HepG2 (cell line): ENCODE measurements around the gene RUNDC1. TPM values are rescaled to one million over a fixed set of nuclear protein-coding genes. Genes with fewer than 3 reads are reported as not detected.
A peak's percentile ranks its signal among the peaks of the same experiment; 100 is the strongest.

ENCODE experiments used
- ATF1 ChIP-seq: IDR thresholded peaks from 2 replicates; pipeline ENCODE4 v1.6.1; 2016; ENCODE audit warnings: mild to moderate bottlenecking, control low read depth
- ETV5 ChIP-seq: IDR thresholded peaks from 2 replicates; pipeline ENCODE4 v1.6.1; 2018; ENCODE audit warnings: missing biosample characterization, missing genetic modification reagents, inconsistent platforms, borderline replicate concordance
- HMG20B ChIP-seq: conservative IDR thresholded peaks from 2 replicates; pipeline ENCODE4 v1.6.1; 2016; ENCODE audit warnings: missing genetic modification reagents, missing compliant biosample characterization
- KLF13 ChIP-seq: sonication (generic); formaldehyde crosslinking; IDR thresholded peaks from 2 replicates; pipeline ENCODE4 v1.4.0; 2020; ENCODE audit warnings: mild to moderate bottlenecking, missing genetic modification reagents
- KMT2B ChIP-seq: IDR thresholded peaks from 2 replicates; pipeline ENCODE4 v1.6.1; 2016; ENCODE audit warnings: missing genetic modification reagents, missing compliant biosample characterization
- MED8 ChIP-seq: sonication (generic); formaldehyde crosslinking; IDR thresholded peaks from 2 replicates; pipeline ENCODE4 v1.8.1; 2023; ENCODE audit warnings: mild to moderate bottlenecking, missing genetic modification reagents; ENCODE audit not compliant: insufficient replicate concordance
- MXI1 ChIP-seq: IDR thresholded peaks from 3 replicates; pipeline ENCODE4 v1.6.1; 2012; ENCODE audit warnings: low read depth, low read length, inconsistent platforms, borderline replicate concordance
- ZNF652 ChIP-seq: IDR thresholded peaks from 2 replicates; pipeline ENCODE4 v1.6.1; 2016; ENCODE audit warnings: low read depth, borderline replicate concordance
- polyA plus RNA-seq, 8 experiments: library from polyadenylated mRNA; depleted of rRNA in 3 of 8; stranded (reverse) in 7 of 8; unstranded in 1 of 8; fragments of >200 nt; fragmentation: Illumina TruSeq in 4 of 8; extraction: Trizol in 4 of 8; gene quantifications; 2 replicates each; pipeline versions ENCODE4 v1.2.1 to v1.2.3, GENCODE V29; 2011 to 2016; ENCODE audit warnings: low read depth in 4 of 8, missing spikeins in 1 of 8, mixed read lengths in 1 of 8; ENCODE audit not compliant: insufficient read depth in 1 of 8
- total RNA-seq, 5 experiments: library from RNA; depleted of rRNA; stranded (reverse); fragments of >200 nt; fragmentation: Illumina TruSeq; extraction: Trizol; gene quantifications; 2 replicates each; pipeline ENCODE4 v1.2.3, GENCODE V29; 2016; ENCODE audit warnings: low read depth in 1 of 5
- TF ChIP-seq, protein P1 (sequence below): sonication (generic); formaldehyde crosslinking; IDR thresholded peaks from 2 replicates; pipeline ENCODE4 v1.8.0; 2023; ENCODE audit warnings: mild to moderate bottlenecking, missing genetic modification reagents
- TF ChIP-seq, protein P2 (sequence below): sonication (generic); formaldehyde crosslinking; IDR thresholded peaks from 2 replicates; pipeline ENCODE4 v1.5.1; 2020; ENCODE audit warnings: mild to moderate bottlenecking, moderate library complexity, missing genetic modification reagents
- TF ChIP-seq, protein P3 (sequence below): sonication (generic); formaldehyde crosslinking; IDR thresholded peaks from 2 replicates; pipeline ENCODE4 v1.8.1; 2023; ENCODE audit warnings: missing genetic modification reagents, inconsistent platforms, borderline replicate concordance
- TF ChIP-seq, protein P4 (sequence below): sonication (generic); formaldehyde crosslinking; IDR thresholded peaks from 2 replicates; pipeline ENCODE4 v1.4.0; 2020; ENCODE audit warnings: missing genetic modification reagents
- TF ChIP-seq, protein P5 (sequence below): sonication (generic); formaldehyde crosslinking; IDR thresholded peaks from 2 replicates; pipeline ENCODE4 v1.8.0; 2022; ENCODE audit warnings: missing genetic modification reagents, mild to moderate bottlenecking, moderate library complexity, borderline replicate concordance

The RUNDC1 gene
- total and polyA plus RNA-seq, 2 of the 13 experiments (the other 11 are each of a cell fraction or from before 2014, with no cell fraction given), result 10.3 to 11.4 TPM

DNA sequence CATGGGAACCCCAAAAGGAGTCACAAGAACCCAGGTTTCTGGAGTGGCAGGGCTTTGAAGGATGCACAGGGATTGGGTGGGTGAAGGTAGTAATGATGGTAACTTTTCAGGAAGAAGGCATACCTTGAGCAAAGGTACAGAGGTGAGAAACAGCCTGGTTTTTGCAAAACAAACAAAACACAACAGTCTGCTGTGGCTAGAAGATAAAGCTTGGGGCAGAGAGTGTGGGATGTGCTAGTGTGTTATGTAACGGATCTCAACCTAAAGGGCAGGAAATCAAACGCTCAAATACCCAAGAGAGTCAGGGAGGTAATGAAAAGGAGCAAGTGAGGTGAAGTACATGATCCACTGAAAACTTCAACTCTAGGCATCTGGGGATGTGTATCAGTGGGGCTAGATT, 5.1 kb upstream of the RUNDC1 start (continued):
- TF ChIP-seq, protein P1, sequence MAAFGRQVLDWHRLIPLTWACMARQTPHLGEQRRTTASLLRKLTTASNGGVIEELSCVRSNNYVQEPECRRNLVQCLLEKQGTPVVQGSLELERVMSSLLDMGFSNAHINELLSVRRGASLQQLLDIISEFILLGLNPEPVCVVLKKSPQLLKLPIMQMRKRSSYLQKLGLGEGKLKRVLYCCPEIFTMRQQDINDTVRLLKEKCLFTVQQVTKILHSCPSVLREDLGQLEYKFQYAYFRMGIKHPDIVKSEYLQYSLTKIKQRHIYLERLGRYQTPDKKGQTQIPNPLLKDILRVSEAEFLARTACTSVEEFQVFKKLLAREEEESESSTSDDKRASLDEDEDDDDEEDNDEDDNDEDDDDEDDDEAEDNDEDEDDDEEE (CRISPR knock-in tag), result no peak
- TF ChIP-seq, protein P2, sequence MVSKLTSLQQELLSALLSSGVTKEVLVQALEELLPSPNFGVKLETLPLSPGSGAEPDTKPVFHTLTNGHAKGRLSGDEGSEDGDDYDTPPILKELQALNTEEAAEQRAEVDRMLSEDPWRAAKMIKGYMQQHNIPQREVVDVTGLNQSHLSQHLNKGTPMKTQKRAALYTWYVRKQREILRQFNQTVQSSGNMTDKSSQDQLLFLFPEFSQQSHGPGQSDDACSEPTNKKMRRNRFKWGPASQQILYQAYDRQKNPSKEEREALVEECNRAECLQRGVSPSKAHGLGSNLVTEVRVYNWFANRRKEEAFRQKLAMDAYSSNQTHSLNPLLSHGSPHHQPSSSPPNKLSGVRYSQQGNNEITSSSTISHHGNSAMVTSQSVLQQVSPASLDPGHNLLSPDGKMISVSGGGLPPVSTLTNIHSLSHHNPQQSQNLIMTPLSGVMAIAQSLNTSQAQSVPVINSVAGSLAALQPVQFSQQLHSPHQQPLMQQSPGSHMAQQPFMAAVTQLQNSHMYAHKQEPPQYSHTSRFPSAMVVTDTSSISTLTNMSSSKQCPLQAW (CRISPR knock-in tag), result peak; percentile 41
- TF ChIP-seq ATF1 (CRISPR knock-in tag) (no peak), KMT2B (CRISPR knock-in tag) (no peak), ZNF652 (CRISPR knock-in tag) (no peak), KLF13 (no peak), HMG20B (CRISPR knock-in tag) (no peak), ETV5 (CRISPR knock-in tag) (peak; percentile 39; the same call in 1 of the 2 replicates), MED8 (CRISPR knock-in tag) (no peak), MXI1 (no peak)
- TF ChIP-seq, protein P3, sequence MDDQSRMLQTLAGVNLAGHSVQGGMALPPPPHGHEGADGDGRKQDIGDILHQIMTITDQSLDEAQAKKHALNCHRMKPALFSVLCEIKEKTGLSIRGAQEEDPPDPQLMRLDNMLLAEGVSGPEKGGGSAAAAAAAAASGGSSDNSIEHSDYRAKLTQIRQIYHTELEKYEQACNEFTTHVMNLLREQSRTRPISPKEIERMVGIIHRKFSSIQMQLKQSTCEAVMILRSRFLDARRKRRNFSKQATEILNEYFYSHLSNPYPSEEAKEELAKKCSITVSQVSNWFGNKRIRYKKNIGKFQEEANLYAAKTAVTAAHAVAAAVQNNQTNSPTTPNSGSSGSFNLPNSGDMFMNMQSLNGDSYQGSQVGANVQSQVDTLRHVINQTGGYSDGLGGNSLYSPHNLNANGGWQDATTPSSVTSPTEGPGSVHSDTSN (CRISPR knock-in tag), result no peak
- TF ChIP-seq, protein P4, sequence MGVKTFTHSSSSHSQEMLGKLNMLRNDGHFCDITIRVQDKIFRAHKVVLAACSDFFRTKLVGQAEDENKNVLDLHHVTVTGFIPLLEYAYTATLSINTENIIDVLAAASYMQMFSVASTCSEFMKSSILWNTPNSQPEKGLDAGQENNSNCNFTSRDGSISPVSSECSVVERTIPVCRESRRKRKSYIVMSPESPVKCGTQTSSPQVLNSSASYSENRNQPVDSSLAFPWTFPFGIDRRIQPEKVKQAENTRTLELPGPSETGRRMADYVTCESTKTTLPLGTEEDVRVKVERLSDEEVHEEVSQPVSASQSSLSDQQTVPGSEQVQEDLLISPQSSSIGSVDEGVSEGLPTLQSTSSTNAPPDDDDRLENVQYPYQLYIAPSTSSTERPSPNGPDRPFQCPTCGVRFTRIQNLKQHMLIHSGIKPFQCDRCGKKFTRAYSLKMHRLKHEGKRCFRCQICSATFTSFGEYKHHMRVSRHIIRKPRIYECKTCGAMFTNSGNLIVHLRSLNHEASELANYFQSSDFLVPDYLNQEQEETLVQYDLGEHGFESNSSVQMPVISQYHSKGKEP, result no peak
- TF ChIP-seq, protein P5, sequence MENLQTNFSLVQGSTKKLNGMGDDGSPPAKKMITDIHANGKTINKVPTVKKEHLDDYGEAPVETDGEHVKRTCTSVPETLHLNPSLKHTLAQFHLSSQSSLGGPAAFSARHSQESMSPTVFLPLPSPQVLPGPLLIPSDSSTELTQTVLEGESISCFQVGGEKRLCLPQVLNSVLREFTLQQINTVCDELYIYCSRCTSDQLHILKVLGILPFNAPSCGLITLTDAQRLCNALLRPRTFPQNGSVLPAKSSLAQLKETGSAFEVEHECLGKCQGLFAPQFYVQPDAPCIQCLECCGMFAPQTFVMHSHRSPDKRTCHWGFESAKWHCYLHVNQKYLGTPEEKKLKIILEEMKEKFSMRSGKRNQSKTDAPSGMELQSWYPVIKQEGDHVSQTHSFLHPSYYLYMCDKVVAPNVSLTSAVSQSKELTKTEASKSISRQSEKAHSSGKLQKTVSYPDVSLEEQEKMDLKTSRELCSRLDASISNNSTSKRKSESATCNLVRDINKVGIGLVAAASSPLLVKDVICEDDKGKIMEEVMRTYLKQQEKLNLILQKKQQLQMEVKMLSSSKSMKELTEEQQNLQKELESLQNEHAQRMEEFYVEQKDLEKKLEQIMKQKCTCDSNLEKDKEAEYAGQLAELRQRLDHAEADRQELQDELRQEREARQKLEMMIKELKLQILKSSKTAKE, result peak; percentile 61; the same call in 1 of the 2 replicates
